SK-N-SH (cell line): ENCODE measurements around the gene CBS.

ENCODE experiments used
- CTCF ChIP-seq: fragments of 200-600 bp; sonication (generic); IDR thresholded peaks from 2 replicates; pipeline ENCODE4 v1.6.1; 2017; ENCODE audit warnings: antibody characterized with exemption, mild to moderate bottlenecking, moderate library complexity
- NRF1 ChIP-seq: IDR thresholded peaks from 2 replicates; pipeline ENCODE4 v1.6.1; 2012; ENCODE audit warnings: low read depth, mild to moderate bottlenecking, low read length
- TAF1 ChIP-seq: IDR thresholded peaks from 2 replicates; pipeline ENCODE4 v1.6.1; 2012; ENCODE audit warnings: low read depth, mild to moderate bottlenecking, low read length, moderate library complexity, borderline replicate concordance
- YY1 ChIP-seq: IDR thresholded peaks from 2 replicates; pipeline ENCODE4 v1.4.0; 2012; ENCODE audit warnings: low read depth, mild to moderate bottlenecking
- TF ChIP-seq, protein P1 (sequence below): IDR thresholded peaks from 2 replicates; pipeline ENCODE4 v1.4.0; 2012; ENCODE audit warnings: low read depth, borderline replicate concordance

DNA sequence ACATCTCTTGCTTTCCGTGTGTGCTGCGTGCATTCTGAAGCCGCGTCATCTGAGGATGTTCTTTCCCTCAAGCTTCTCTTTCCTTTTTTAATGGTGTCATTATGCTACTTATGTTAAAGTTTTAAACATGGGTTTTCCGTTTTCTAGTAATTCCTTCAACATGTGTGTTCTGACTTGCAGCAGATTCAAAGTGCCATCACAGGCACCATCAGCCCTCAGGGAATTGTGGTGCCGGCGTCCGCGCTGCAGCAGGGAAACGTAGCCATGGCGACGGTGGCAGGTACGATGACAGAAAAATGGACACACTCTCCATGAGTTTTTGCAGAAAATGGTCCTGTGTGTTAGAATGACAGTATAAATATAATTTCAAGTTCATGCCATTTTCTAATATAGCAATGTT, 58.9 kb downstream of the CBS start:
- TF ChIP-seq, protein P1, sequence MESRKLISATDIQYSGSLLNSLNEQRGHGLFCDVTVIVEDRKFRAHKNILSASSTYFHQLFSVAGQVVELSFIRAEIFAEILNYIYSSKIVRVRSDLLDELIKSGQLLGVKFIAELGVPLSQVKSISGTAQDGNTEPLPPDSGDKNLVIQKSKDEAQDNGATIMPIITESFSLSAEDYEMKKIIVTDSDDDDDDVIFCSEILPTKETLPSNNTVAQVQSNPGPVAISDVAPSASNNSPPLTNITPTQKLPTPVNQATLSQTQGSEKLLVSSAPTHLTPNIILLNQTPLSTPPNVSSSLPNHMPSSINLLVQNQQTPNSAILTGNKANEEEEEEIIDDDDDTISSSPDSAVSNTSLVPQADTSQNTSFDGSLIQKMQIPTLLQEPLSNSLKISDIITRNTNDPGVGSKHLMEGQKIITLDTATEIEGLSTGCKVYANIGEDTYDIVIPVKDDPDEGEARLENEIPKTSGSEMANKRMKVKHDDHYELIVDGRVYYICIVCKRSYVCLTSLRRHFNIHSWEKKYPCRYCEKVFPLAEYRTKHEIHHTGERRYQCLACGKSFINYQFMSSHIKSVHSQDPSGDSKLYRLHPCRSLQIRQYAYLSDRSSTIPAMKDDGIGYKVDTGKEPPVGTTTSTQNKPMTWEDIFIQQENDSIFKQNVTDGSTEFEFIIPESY, result no peak
- no peak for TF ChIP-seq CTCF
- no peak for TF ChIP-seq TAF1
- no peak for TF ChIP-seq YY1
- no peak for TF ChIP-seq NRF1
